Urinary bladder (tissue), 4 donors: ENCODE results near the gene LFNG. TPM values are rescaled to one million over a fixed set of nuclear protein-coding genes. Genes with fewer than 3 reads are reported as not detected.
A peak's percentile ranks its signal among the peaks of the same experiment; 100 is the strongest.
"Not testable (repeated sequence)": the region's sequence is repeated elsewhere in the genome, so short reads cannot be mapped to it uniquely, and the experiment has no call there.

Source experiments
- DNase-seq: peaks from one replicate; pipeline ENCODE4 v3.0.0-alpha.2; 2015; ENCODE audit errors: extremely low spot score
- H3K27ac ChIP-seq: one replicate; pipeline ENCODE4 v1.5.1; 2013; ENCODE audit warnings: low read depth, mild to moderate bottlenecking, moderate library complexity
- H3K36me3 ChIP-seq: one replicate; pipeline ENCODE4 v1.6.1; 2013; ENCODE audit warnings: mild to moderate bottlenecking, moderate library complexity; ENCODE audit not compliant: insufficient read depth
- H3K4me1 ChIP-seq: one replicate; pipeline ENCODE4 v1.6.1; 2013; ENCODE audit warnings: mild to moderate bottlenecking, moderate library complexity; ENCODE audit not compliant: insufficient read depth
- H3K4me3 ChIP-seq: one replicate; pipeline ENCODE4 v1.5.1; 2013; ENCODE audit warnings: low read depth, low read length
- WGBS: extraction: QIAGEN DNeasy Blood & Tissue Kit; methylation state at CpG from one replicate; pipeline ENCODE4 v1.1.7; 2013; 5-methylcytosine and 5-hydroxymethylcytosine counted together
- polyA plus RNA-seq: library from polyadenylated mRNA; stranded (reverse); fragments of 200-250 nt; gene quantifications from one replicate; pipeline ENCODE4 v1.2.3, GENCODE V29; 2013
- total RNA-seq: library from RNA; depleted of rRNA; stranded (reverse); fragments of >200 nt; gene quantifications from one replicate; pipeline ENCODE4 v1.2.3, GENCODE V29; 2014
- donor health status: healthy with polysubstance abuse.
- donor health status: healthy.

LFNG gene
- total and polyA plus RNA-seq, 2 donors, result 10.7 to 16.8 TPM

DNA sequence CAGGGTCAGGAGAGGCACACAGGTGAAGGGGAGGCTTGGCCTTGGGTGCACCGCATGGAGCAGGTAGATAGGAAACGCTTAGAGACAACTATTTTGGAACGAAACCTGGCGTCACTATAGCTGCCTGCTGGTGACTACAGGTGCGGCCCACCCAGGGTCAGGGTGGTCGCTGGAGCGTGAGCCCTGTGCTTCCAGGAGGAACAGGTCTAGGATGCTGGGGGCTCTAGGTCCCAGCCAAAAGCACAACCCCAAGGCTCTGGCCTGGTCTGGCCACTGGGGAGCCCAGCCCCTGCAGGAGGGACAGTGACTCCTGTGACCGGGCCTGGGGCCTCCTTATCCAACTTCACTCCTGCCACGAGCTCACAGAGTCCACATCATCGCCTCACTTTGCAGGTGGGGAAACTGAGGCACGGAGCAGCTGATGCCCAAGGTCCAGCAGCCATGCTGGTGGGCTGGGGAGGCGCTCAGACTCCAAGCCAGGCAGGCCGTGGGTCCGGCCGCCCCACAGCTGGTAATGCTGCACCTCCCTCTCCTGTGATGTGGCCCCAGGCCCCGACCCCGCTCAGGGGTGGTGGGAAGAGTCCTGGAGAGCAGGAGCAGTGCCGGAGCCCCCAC, 9.0 kb downstream of the LFNG start:
- no peak for DNase-seq
- H3K36me3 ChIP-seq, result no peaks in the 10 kb centered on the region
- no peaks in the 10 kb centered on the region for H3K4me1 ChIP-seq
- H3K4me3 ChIP-seq, result no peak overlapping the region
- no peak overlapping the region for H3K27ac ChIP-seq
- WGBS, result 79% methylated on average over 18 of the region's 18 CpGs

DNA sequence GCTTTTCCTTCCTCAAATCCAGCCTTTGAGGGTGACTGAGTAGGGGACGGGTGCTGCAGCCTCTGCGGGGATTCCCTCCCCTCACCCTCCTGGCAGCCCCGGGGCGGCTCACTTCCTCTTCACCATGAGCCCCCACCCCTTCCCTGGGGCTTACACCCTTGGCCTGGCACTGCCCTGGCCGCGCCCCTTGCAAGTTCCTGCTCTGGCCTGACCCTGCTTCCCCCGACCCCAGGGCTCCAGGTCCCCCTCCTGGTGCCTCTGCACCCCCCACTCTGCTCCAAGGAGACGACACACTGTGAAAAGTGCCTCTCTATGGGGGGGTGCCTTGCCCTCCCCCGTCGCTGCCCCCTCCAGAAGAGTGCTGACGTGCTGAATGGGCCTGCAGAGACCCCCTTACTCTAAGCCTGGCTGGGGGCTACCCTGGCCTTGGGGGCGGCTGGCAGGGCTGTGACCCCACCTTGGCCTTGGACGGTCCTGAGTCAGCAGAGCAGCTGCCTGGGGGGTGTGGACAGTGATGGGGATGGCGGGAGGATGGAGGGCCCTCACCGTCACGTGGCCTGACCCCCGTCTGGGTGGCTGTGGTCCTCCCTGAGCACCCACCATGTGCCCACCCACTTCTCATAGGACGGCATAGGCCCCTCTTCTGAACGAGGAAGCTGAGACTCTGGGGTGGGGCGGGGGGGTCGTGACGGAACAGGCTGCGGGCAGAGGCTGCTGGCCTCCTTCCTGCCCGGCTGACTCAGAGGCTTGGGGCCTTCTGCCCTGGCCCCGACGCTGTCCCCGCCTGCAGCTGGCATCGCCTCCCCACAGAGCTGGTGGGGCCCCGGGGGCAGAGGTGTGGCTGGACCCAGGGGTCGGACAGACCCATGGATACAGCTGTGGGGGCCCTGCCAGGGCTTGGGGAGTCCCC, 9.8 kb downstream of the LFNG start:
- Histone ChIP-seq H3K4me1 (no peaks in the 10 kb centered on the region), H3K27ac (peak overlapping the region; percentile 65), H3K36me3 (no peaks in the 10 kb centered on the region), H3K4me3 (no peak overlapping the region)
- 55% methylated on average over 30 of the region's 30 CpGs for WGBS
- DNase-seq, result no peak

GRCh38 chr7:2530071-2530987, 10.8 kb downstream of the LFNG start:
- Histone ChIP-seq H3K4me3 (no peak overlapping the region), H3K36me3 (no peaks in the 10 kb centered on the region), H3K27ac (peak overlapping the region; percentile 65), H3K4me1 (no peaks in the 10 kb centered on the region)
- DNase-seq, result no peak
- 69% methylated on average over 16 of the region's 16 CpGs for WGBS

DNA sequence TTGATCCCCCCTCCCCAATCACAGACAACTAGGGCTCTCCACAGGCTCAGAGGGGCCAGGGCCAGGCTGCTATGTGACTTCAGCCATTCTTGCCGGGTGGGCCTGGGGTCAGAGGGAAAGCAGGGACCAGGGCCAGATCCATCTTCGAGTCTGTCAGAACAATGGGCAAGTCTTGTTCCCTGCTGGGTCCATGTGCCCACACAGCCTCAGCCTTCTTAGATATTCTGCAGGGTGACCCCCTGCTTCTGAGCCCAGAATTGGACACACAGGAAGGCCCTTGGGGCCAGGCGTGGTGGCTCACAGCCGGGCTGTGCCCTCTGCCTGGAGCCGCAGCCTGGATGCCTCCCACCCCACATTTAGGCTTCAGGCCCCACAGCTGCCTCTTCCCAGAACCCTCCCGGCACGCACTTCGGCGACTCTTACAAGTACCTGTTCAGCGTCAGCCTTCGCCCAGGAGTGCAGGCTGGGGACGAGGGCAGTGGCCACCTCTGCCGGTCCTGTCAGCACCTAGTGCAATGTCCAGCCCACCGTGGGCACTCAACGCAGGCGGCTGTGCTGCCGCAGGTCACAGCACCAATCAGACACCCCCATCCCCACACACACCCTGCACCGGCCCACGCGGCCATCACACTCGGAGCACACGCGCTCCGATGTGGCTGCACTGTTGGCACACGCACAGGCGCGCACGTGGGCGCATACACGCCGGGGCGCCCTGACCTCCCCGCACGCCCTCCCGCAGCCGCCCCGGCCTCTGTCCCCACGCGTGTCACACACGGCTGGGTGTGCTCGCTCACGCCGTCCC, 11.6 kb downstream of the LFNG start:
- 52% methylated on average over 37 of the region's 43 CpGs for WGBS
- not testable (repeated sequence) for H3K4me1 ChIP-seq, DNase-seq, H3K27ac ChIP-seq, H3K4me3 ChIP-seq, H3K36me3 ChIP-seq

DNA sequence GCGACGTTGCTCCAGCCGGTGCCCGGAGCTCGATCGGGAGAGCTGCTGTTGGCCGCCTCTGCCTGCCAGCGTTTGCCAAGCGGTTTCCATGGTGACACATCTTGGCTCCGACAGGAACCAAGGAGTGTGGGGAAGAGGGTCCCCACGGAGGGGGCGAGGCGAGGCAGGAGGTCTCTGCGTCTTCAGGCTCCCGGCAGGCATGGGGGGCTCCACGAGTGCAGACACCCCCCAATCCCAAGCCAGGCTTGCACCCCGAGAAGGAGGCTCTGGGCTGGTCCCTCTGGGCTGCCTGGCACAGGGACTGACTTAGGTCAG, 12.2 kb downstream of the LFNG start:
- 37% methylated on average over 10 of the region's 17 CpGs for WGBS
- not testable (repeated sequence) for H3K36me3 ChIP-seq, H3K4me3 ChIP-seq, H3K4me1 ChIP-seq, DNase-seq, H3K27ac ChIP-seq

DNA sequence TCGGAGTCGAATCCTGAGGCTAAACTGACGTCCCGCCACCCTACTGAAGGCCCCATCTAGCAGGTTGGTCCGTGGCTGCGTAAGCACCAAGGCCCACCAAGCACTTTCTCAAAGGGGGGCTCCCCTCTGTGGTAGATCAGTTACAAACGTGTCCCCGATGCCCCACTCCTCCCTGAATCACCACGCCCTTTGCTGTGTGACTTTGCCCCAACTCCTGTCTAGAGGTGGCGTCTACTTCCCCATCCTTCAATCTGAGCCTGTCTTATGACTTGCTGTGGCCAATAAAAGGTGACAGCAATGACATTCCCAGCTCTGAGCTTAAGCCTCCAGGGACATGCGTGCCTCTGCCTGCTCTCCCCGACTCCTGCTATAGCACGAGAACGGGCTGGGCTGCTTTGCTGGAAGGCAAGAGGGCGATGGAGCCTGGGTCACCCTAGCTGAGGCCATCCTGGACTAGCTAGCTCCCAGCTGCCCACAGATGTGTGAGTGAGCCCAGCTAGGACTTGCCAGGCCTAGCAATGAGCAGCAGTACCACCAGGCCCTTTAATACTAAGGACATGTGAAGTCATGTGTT, 12.7 kb downstream of the LFNG start:
- not testable (repeated sequence) for DNase-seq, H3K27ac ChIP-seq, H3K4me1 ChIP-seq, H3K4me3 ChIP-seq, H3K36me3 ChIP-seq
- 83% methylated on average over 10 of the region's 15 CpGs for WGBS

GRCh38 chr7:2532816-2533215, 13.2 kb downstream of the LFNG start:
- not testable (repeated sequence) for DNase-seq, H3K4me1 ChIP-seq, H3K27ac ChIP-seq, H3K4me3 ChIP-seq, H3K36me3 ChIP-seq
- WGBS, result 91% methylated on average over 7 of the region's 8 CpGs

DNA sequence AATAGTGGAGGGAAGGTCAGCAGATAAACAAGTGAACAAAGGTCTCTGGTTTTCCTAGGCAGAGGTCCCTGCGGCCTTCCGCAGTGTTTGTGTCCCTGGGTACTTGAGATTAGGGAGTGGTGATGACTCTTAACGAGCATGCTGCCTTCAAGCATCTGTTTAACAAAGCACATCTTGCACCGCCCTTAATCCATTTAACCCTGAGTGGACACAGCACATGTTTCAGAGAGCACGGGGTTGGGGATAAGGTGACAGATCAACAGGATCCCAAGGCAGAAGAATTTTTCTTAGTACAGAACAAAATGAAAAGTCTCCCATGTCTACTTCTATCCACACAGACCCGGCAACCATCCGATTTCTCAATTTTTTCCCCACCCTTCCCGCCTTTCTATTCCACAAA, 14.0 kb downstream of the LFNG start:
- DNase-seq, H3K4me3 ChIP-seq, H3K36me3 ChIP-seq, H3K4me1 ChIP-seq, H3K27ac ChIP-seq: not testable (repeated sequence)
- WGBS, result 65% methylated on average over 3 of the region's 8 CpGs

DNA sequence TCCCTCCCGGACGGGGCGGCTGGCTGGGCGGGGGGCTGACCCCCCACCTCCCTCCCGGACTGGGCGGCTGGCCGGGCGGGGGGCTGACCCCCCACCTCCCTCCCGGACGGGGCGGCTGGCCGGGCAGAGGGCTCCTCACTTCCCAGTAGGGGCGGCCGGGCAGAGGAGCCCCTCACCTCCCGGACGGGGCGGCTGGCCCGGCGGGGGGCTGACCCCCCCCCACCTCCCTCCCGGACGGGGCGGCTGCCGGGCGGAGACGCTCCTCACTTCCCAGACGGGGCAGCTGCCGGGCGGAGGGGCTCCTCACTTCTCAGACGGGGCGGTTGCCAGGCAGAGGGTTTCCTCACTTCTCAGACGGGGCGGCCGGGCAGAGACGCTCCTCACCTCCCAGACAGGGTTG, 14.6 kb downstream of the LFNG start:
- H3K27ac ChIP-seq, H3K4me1 ChIP-seq, H3K4me3 ChIP-seq, DNase-seq, H3K36me3 ChIP-seq: not testable (repeated sequence)
- WGBS, result 96% methylated on average over 12 of the region's 34 CpGs

GRCh38 chr7:2535872-2536627, 16.5 kb downstream of the LFNG start:
- H3K4me1 ChIP-seq, result not testable (repeated sequence)

DNA sequence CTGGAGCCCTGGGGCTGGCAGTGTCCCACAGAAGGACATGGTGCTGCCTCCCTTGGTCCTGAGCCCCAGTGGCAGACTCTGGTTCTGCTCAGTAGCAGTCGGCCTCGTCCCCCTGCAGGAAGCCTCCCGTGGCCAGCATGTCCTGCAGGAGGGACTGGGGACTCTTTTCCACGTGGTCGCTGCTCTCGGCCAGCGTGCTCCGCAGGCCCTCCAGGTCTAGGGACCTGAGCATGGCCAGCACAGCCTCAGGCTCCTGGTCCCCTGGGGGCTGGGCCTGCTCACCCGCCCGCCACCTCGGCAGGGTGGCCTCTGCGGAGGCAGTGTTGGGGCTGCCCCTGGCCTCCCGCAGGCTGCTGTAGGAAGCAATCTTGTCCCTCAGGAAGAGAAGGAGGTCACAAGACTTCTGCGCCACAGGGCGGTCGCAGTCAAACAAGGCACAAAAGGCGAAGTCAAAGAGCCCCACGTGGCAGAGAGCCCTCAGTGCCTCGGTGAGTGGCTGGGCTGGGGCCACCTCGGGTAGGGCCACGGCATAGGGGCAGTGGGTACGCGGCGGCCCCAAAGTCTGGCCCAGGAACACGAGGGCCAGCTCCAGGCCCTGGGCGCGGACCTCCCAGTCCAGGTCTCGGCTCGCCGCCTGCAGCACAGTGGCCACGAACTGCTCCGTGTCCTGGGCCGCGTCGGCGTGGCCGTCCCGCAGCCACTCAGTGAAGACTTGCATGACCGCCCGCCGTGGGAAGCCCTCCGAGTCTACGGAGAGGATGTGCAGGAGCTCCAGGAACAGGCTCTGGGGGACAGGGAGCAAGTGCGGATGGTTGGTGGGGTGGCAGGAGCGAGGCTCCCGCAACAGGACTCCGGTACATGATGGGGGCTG, 18.6 kb downstream of the LFNG start:
- 93% methylated on average over 47 of the region's 47 CpGs for WGBS
- Histone ChIP-seq H3K36me3 (peaks cover 5% of the 10 kb centered on the region), H3K27ac (no peak overlapping the region), H3K4me1 (no peaks in the 10 kb centered on the region), H3K4me3 (no peak overlapping the region)
- DNase-seq, result no peak

More at GRCh38 chr7:2535872-2536627, 16.5 kb downstream of the LFNG start:
- DNase-seq, H3K4me3 ChIP-seq, H3K27ac ChIP-seq, H3K36me3 ChIP-seq: not testable (repeated sequence)
- WGBS, result 74% methylated on average over 13 of the region's 19 CpGs
